ENCODE results near the gene DNAJB6. TPM values are rescaled to one million over a fixed set of nuclear protein-coding genes. Genes with fewer than 3 reads are reported as not detected.

The DNAJB6 gene
- total RNA-seq, 3 donors from 2014 or later (not counting 1 experiment from before 2014, with no cell fraction given): 309 to 343 (median 340) TPM

GRCh38 chr7:157297185-157297584 lies 39.6 kb upstream of the DNAJB6 start:
- no peak overlapping the region for H3K4me3 Mint-ChIP-seq
- DNase-seq: no peak
- intact Hi-C loops (cut with micrococcal nuclease): no loop called here
- Histone ChIP-seq H3K27me3 (ENCODE audit: control insufficient read depth, insufficient read depth, low read length) (no peaks in the 10 kb centered on the region), H3K4me1 (ENCODE audit: control insufficient read depth, insufficient read depth, low read length) (peaks cover 37% of the 10 kb centered on the region), H3K4me3 (ENCODE audit: low read length) (no peak overlapping the region), H3K36me3 (ENCODE audit: control insufficient read depth, insufficient read depth, low read length) (no peaks in the 10 kb centered on the region), H3K27ac (ENCODE audit: low read length) (no peak overlapping the region), H3K9me3 (ENCODE audit: control insufficient read depth, insufficient read depth, low read length) (no peaks in the 10 kb centered on the region)
- peaks cover 40 to 42% of the 10 kb centered on the region in 2 donors for H3K4me1 Mint-ChIP-seq
- H3K9me3 Mint-ChIP-seq: no peaks in the 10 kb centered on the region
- no peaks in the 10 kb centered on the region for H3K27me3 Mint-ChIP-seq (ENCODE audit: low read depth in 2 of 2)
- no peak for ATAC-seq
- no peaks in the 10 kb centered on the region for H3K36me3 Mint-ChIP-seq
- no peak for TF ChIP-seq CTCF (IDR thresholded peaks at IDR 0.05)
- 89% methylated on average over 13 of the region's 13 CpGs for WGBS (ENCODE audit: insufficient coverage)
- H3K27ac Mint-ChIP-seq: no peak overlapping the region

DNA sequence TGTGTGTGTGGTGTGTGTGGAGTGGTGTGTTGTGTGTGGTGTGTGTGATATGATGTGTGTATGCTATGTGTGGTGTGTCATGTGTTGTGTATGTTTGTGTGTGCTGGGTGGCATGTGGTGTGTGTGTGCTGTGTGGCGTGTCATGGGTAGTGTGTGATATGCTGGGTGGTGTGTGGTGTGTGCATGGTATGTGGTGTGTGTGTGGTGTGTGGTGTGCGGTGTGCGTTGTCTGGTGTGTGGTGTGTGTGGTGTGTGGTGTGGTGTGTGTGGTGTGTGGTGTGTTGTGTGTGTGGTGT lies 37.5 kb upstream of the DNAJB6 start:
- Histone ChIP-seq H3K4me1 (ENCODE audit: control insufficient read depth, insufficient read depth, low read length) (peaks cover 51% of the 10 kb centered on the region), H3K36me3 (ENCODE audit: control insufficient read depth, insufficient read depth, low read length) (no peaks in the 10 kb centered on the region), H3K9me3 (ENCODE audit: control insufficient read depth, insufficient read depth, low read length) (no peaks in the 10 kb centered on the region), H3K27ac (ENCODE audit: low read length) (peak overlapping the region; percentile 9), H3K27me3 (ENCODE audit: control insufficient read depth, insufficient read depth, low read length) (no peaks in the 10 kb centered on the region), H3K4me3 (ENCODE audit: low read length) (no peak overlapping the region)
- Mint-ChIP-seq H3K9me3 (no peaks in the 10 kb centered on the region), H3K4me3 (peak overlapping the region; percentile 2), H3K36me3 (no peaks in the 10 kb centered on the region), H3K4me1 (peaks cover 52 to 59% of the 10 kb centered on the region in 2 donors), H3K27me3 (ENCODE audit: low read depth in 2 of 2) (no peaks in the 10 kb centered on the region), H3K27ac (peak overlapping the region; percentile 90 to 95)
- ATAC-seq: no peak
- no peak for TF ChIP-seq CTCF (IDR thresholded peaks at IDR 0.05)
- no peak for DNase-seq
- intact Hi-C loops (cut with micrococcal nuclease): no loop called here
- 83% methylated on average over 3 of the region's 3 CpGs for WGBS (ENCODE audit: insufficient coverage)

DNA sequence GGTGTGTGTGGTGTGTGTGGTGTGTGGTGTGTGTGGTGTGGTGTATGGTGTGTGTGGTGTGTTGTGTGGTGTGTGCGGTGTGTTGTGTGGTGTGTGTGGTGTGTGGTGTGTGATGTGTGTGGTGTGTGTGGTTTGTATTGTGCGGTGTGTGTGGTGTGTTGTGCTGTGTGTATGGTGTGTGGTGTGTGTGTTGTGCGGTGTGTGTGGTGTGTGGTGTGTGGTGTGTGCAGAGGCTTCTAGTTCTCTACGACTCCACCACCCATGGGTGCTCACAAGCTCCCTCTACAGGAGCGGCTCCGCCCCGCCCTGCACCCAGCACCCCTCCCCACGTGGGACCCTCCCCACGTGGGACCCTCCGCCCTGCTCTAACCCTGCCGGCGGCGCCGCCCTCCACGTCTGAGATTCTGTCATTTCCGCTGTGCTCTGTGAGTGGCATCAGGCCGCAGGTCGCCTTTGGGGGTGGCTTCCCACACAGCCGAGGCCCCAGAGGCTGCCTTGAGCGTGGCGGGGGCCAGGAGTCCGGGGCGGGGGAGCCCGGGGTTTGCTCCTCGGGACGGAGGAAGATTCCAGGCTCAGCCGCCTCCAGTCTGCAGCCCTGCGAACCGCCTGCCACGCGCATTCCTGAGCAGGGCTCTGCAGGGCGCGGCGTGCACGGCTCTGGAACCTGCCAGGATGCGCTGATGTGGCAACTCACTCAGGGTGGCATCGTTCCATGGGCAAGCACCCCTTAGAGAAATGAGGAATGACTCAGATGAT lies 37.0 kb upstream of the DNAJB6 start:
- Histone ChIP-seq H3K36me3 (ENCODE audit: control insufficient read depth, insufficient read depth, low read length) (no peaks in the 10 kb centered on the region), H3K9me3 (ENCODE audit: control insufficient read depth, insufficient read depth, low read length) (no peaks in the 10 kb centered on the region), H3K4me1 (ENCODE audit: control insufficient read depth, insufficient read depth, low read length) (peaks cover 51% of the 10 kb centered on the region), H3K4me3 (ENCODE audit: low read length) (no peak overlapping the region), H3K27ac (ENCODE audit: low read length) (peak overlapping the region; percentile 9), H3K27me3 (ENCODE audit: control insufficient read depth, insufficient read depth, low read length) (no peaks in the 10 kb centered on the region)
- peaks cover 52 to 59% of the 10 kb centered on the region in 2 donors for H3K4me1 Mint-ChIP-seq
- intact Hi-C loops (cut with micrococcal nuclease): no loop called here
- 79% methylated on average over 36 of the region's 37 CpGs for WGBS (ENCODE audit: insufficient coverage)
- no peaks in the 10 kb centered on the region for H3K9me3 Mint-ChIP-seq
- peak overlapping the region; percentile 90 to 95 for H3K27ac Mint-ChIP-seq
- TF ChIP-seq CTCF (IDR thresholded peaks at IDR 0.05): no peak
- DNase-seq: peak in 1 of 2 donors; percentile 68
- H3K4me3 Mint-ChIP-seq: no peak overlapping the region
- H3K36me3 Mint-ChIP-seq: no peaks in the 10 kb centered on the region
- peak; percentile 27 to 48 (median 45) for ATAC-seq
- no peaks in the 10 kb centered on the region for H3K27me3 Mint-ChIP-seq (ENCODE audit: low read depth in 2 of 2)

- ATAC-seq (no peak), DNase-seq (no peak)
- no peaks in the 10 kb centered on the region for H3K27me3 Mint-ChIP-seq (ENCODE audit: low read depth in 2 of 2)
- Histone ChIP-seq H3K27ac (ENCODE audit: low read length) (no peak overlapping the region), H3K36me3 (ENCODE audit: control insufficient read depth, insufficient read depth, low read length) (no peaks in the 10 kb centered on the region), H3K9me3 (ENCODE audit: control insufficient read depth, insufficient read depth, low read length) (no peaks in the 10 kb centered on the region), H3K4me1 (ENCODE audit: control insufficient read depth, insufficient read depth, low read length) (peaks cover 51% of the 10 kb centered on the region), H3K4me3 (ENCODE audit: low read length) (no peak overlapping the region), H3K27me3 (ENCODE audit: control insufficient read depth, insufficient read depth, low read length) (no peaks in the 10 kb centered on the region)
- H3K4me3 Mint-ChIP-seq: peak overlapping the region; percentile 1
- H3K36me3 Mint-ChIP-seq: no peaks in the 10 kb centered on the region
- H3K27ac Mint-ChIP-seq: peak overlapping the region; percentile 90 to 95
- WGBS (ENCODE audit: insufficient coverage): 93% methylated on average over 29 of the region's 29 CpGs
- no peak for TF ChIP-seq CTCF (IDR thresholded peaks at IDR 0.05)
- intact Hi-C loops (cut with micrococcal nuclease): no loop called here
- no peaks in the 10 kb centered on the region for H3K9me3 Mint-ChIP-seq
- peaks cover 52 to 62% of the 10 kb centered on the region in 2 donors for H3K4me1 Mint-ChIP-seq
These were observed 36.4 kb upstream of the DNAJB6 start for GRCh38 chr7:157300369-157300825.
